Inflammatory macrophage treated with lipopolysaccharide for 4 hours (primary cell): Measurements from ENCODE around the gene MCM3.

Source experiments
- DNase-seq: peaks from one replicate; pipeline ENCODE4 v3.0.0-alpha.2; 2020

MCM3 gene

GRCh38 chr6:52301326-52301725 lies 16.8 kb upstream of the MCM3 start:
- no peak for DNase-seq

GRCh38 chr6:52300489-52300931 lies 16.0 kb upstream of the MCM3 start:
- DNase-seq: no peak

- DNase-seq: no peak
These were observed 15.1 kb upstream of the MCM3 start for GRCh38 chr6:52299653-52300052.

GRCh38 chr6:52297433-52297832 lies 12.9 kb upstream of the MCM3 start:
- no peak for DNase-seq

- no peak for DNase-seq
These were observed 8.5 kb upstream of the MCM3 start for GRCh38 chr6:52293067-52293466.

GRCh38 chr6:52288841-52289240 lies 4.3 kb upstream of the MCM3 start:
- no peak for DNase-seq

GRCh38 chr6:52288216-52288615 lies 3.7 kb upstream of the MCM3 start:
- DNase-seq: no peak

GRCh38 chr6:52286798-52287432 lies 2.4 kb upstream of the MCM3 start:
- peak; percentile 88 for DNase-seq

GRCh38 chr6:52285177-52286068 lies 881 bp upstream of the MCM3 start:
- DNase-seq: no peak

- peak; percentile 6 for DNase-seq
These were observed 447 bp downstream of the MCM3 start for GRCh38 chr6:52284131-52284459.

- no peak for DNase-seq
These were observed 1.4 kb downstream of the MCM3 start for GRCh38 chr6:52283111-52283510.

- DNase-seq: no peak
These were observed 8.4 kb downstream of the MCM3 start for GRCh38 chr6:52276130-52276529.

- DNase-seq: no peak
These were observed 12.6 kb downstream of the MCM3 start for GRCh38 chr6:52271852-52272460.

GRCh38 chr6:52263709-52264540 lies 20.6 kb downstream of the MCM3 start:
- peak; percentile 51 for DNase-seq

- no peak for DNase-seq
These were observed 21.8 kb downstream of the MCM3 start for GRCh38 chr6:52262620-52263344.

GRCh38 chr6:52261229-52261628 lies 23.3 kb downstream of the MCM3 start:
- DNase-seq: no peak

- no peak for DNase-seq
These were observed 23.9 kb downstream of the MCM3 start for GRCh38 chr6:52260634-52261033.

GRCh38 chr6:52255434-52255833 lies 29.1 kb downstream of the MCM3 start:
- no peak for DNase-seq

GRCh38 chr6:52254731-52255378 lies 29.7 kb downstream of the MCM3 start:
- DNase-seq: no peak

- no peak for DNase-seq
These were observed 31.0 kb downstream of the MCM3 start for GRCh38 chr6:52253494-52253893.

GRCh38 chr6:52251113-52251512 lies 33.4 kb downstream of the MCM3 start:
- no peak for DNase-seq

GRCh38 chr6:52249078-52249477 lies 35.5 kb downstream of the MCM3 start:
- no peak for DNase-seq
